Panc1 (cell line): ENCODE results near the gene CCDC78. TPM values are rescaled to one million over a fixed set of nuclear protein-coding genes. Genes with fewer than 3 reads are reported as not detected.

Experiments used
- ATAC-seq: fragments of 200-7000 bp; cut with Tn5 transposase; 2 replicates; pipeline ENCODE4 v1.9.1; 2020; ENCODE audit warnings: mild to moderate bottlenecking, moderate library complexity
- BruUV-seq: library from RNA; stranded (reverse); fragments of 400-500 nt; replicated peaks from 2 replicates; lab custom pipeline; 2021; lab: Mats Ljungman, UMichigan
- CTCF ChIA-PET: fragments of 300-600 bp; sonication (Branson Sonifier 250); formaldehyde crosslinking; loops from one replicate; lab custom pipeline; 2022; ENCODE audit warnings: antibody characterized with exemption; lab: Charles Lee
- POLR2A ChIA-PET: fragments of 300-600 bp; sonication (Branson Sonifier 250); formaldehyde crosslinking; loops from one replicate; lab custom pipeline; 2022; ENCODE audit warnings: antibody characterized with exemption; lab: Charles Lee
- DNase-seq: peaks from one replicate; pipeline ENCODE4 v3.0.0-alpha.2; 2010; ENCODE audit warnings: low read depth, low spot score
- H3K27ac ChIP-seq: 2 replicates; pipeline ENCODE4 v1.5.1; 2011; ENCODE audit warnings: mild to moderate bottlenecking, low read length, inconsistent platforms
- H3K27me3 ChIP-seq: fragments of 200-500 bp; sonication (Bioruptor generic); 2 replicates; pipeline ENCODE4 v1.6.0; 2014; ENCODE audit warnings: low read length, inconsistent platforms; ENCODE audit not compliant: control insufficient read depth, insufficient read depth
- H3K36me3 ChIP-seq: fragments of 200-500 bp; sonication (Bioruptor generic); 2 replicates; pipeline ENCODE4 v1.5.1; 2014; ENCODE audit warnings: inconsistent platforms, mild to moderate bottlenecking, low read length, moderate library complexity; ENCODE audit not compliant: control insufficient read depth, insufficient read depth
- H3K4me1 ChIP-seq: 2 replicates; pipeline ENCODE4 v1.5.1; 2011; ENCODE audit warnings: inconsistent platforms, mild to moderate bottlenecking, low read length, moderate library complexity; ENCODE audit not compliant: control insufficient read depth, insufficient read depth
- H3K4me3 ChIP-seq, 2 experiments: 2 replicates each; pipeline ENCODE4 v1.5.1; 2011 to 2012; ENCODE audit warnings: low read depth in 2 of 2, low read length in 2 of 2, mild to moderate bottlenecking in 2 of 2, inconsistent platforms in 1 of 2, moderate library complexity in 1 of 2
- H3K9me3 ChIP-seq: fragments of 200-500 bp; sonication (Bioruptor generic); 2 replicates; pipeline ENCODE4 v1.5.1; 2014; ENCODE audit warnings: low read depth, mild to moderate bottlenecking, inconsistent platforms, low read length, moderate library complexity; ENCODE audit not compliant: control insufficient read depth, insufficient read depth
- CTCF ChIP-seq: fragments of 450-650 bp; IDR thresholded peaks from 2 replicates; pipeline ENCODE4 v1.5.1; 2017; ENCODE audit warnings: mild to moderate bottlenecking
- POLR2AphosphoS5 ChIP-seq: IDR thresholded peaks from 2 replicates; pipeline ENCODE4 v1.6.1; 2012; ENCODE audit warnings: mild to moderate bottlenecking, low read depth, low read length, moderate library complexity
- SIN3A ChIP-seq: IDR thresholded peaks from 2 replicates; pipeline ENCODE4 v1.6.1; 2012; ENCODE audit warnings: low read depth, mild to moderate bottlenecking, low read length, moderate library complexity, borderline replicate concordance; ENCODE audit not compliant: insufficient read depth
- TCF7L2 ChIP-seq: IDR thresholded peaks from 2 replicates; pipeline ENCODE4 v1.6.1; 2011; ENCODE audit warnings: mild to moderate bottlenecking, low read depth, low read length, inconsistent platforms
- in situ Hi-C: cut with HindIII; loops from 2 replicates; pipeline ENCODE4 v1.10.0; 2016; ENCODE audit warnings: low sequenced_read_pairs, low pct_unique_long_range_greater_than_20kb
- intact Hi-C: fragments of 100-400 bp; cut with micrococcal nuclease; formaldehyde crosslinking; loops from one replicate; pipeline ENCODE4 v1.10.0; 2022; ENCODE audit not compliant: unreplicated experiment
- total RNA-seq: library from RNA; stranded (reverse); gene quantifications from one replicate; pipeline ENCODE4 v1.2.1, GENCODE V29; 2021; ENCODE audit not compliant: unreplicated experiment
- TF ChIP-seq, protein P1 (sequence below), 2 experiments: IDR thresholded peaks; 2 replicates each; pipeline ENCODE4 v1.6.1; 2011 to 2012; ENCODE audit warnings: low read depth in 2 of 2, control low read depth in 1 of 2, low read length in 1 of 2, mild to moderate bottlenecking in 1 of 2, moderate library complexity in 1 of 2; ENCODE audit not compliant: insufficient read depth in 1 of 2

The CCDC78 gene
- total RNA-seq, 1 experiment from 2014 or later, result 18.2 TPM

DNA sequence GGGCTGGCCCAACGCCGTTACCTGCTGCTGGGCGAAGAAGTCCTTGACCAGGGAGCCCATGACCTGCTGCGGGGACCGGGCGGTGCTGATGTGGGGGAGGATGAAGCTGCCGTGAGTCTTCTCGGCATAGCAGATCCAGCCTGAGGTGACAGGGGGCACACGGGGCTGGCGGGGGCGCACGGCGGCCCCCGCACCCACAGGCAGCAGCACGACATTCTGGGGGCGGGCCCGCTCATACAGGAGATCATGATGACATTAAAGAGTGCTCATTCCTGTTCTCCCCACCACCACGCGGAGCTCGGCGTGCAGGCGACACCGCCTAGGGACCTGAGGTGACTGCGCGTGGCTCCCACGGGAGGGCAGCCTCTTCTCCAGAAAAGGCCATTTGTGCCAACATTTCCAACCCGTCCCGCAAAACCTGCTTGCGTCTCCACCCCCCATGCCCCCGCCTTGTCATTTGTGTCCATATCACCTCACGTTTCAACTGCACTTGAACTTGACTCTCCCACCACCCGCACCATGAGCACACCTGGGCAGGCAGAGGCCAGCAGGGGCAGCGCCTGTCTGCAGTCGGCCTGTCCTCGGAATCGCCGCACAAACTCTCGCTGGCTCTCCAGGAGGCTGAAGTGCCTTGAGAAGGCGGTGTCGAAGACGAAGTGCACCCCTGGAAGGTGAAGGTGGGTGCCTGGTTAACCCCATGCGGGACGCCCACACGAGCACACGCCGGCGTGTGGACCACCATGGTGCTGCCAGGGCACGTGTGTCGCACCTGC, 8.2 kb upstream of the CCDC78 start:
- CTCF ChIA-PET, result interaction anchor here (0.6 kb wide), 1 partner anchor 51 kb away, joined by 3 read pairs; no protein-coding TSS in a partner anchor
- Histone ChIP-seq H3K36me3 (peaks cover 2% of the 10 kb centered on the region), H3K9me3 (no peaks in the 10 kb centered on the region), H3K27me3 (no peaks in the 10 kb centered on the region), H3K27ac (no peak overlapping the region), H3K4me1 (peaks cover under 1% of the 10 kb centered on the region; the same call in 1 of the 2 replicates), H3K4me3 (no peak overlapping the region)
- in situ Hi-C loops (no loop called here), intact Hi-C loops (no loop called here)
- DNase-seq (no peak), ATAC-seq (no peak)
- no TSS peak for BruUV-seq
- POLR2A ChIA-PET, result no interaction called here
- TF ChIP-seq CTCF (no peak), POLR2AphosphoS5 (no peak), SIN3A (no peak), TCF7L2 (no peak)
- TF ChIP-seq, protein P1, sequence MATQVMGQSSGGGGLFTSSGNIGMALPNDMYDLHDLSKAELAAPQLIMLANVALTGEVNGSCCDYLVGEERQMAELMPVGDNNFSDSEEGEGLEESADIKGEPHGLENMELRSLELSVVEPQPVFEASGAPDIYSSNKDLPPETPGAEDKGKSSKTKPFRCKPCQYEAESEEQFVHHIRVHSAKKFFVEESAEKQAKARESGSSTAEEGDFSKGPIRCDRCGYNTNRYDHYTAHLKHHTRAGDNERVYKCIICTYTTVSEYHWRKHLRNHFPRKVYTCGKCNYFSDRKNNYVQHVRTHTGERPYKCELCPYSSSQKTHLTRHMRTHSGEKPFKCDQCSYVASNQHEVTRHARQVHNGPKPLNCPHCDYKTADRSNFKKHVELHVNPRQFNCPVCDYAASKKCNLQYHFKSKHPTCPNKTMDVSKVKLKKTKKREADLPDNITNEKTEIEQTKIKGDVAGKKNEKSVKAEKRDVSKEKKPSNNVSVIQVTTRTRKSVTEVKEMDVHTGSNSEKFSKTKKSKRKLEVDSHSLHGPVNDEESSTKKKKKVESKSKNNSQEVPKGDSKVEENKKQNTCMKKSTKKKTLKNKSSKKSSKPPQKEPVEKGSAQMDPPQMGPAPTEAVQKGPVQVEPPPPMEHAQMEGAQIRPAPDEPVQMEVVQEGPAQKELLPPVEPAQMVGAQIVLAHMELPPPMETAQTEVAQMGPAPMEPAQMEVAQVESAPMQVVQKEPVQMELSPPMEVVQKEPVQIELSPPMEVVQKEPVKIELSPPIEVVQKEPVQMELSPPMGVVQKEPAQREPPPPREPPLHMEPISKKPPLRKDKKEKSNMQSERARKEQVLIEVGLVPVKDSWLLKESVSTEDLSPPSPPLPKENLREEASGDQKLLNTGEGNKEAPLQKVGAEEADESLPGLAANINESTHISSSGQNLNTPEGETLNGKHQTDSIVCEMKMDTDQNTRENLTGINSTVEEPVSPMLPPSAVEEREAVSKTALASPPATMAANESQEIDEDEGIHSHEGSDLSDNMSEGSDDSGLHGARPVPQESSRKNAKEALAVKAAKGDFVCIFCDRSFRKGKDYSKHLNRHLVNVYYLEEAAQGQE (IDR thresholded peaks at IDR 0.05; ENCODE audit: insufficient read depth in 1 of 2, low read depth in 2 of 2, low read length in 1 of 2), result no peak

GRCh38 chr16:733382-734207, 7.4 kb upstream of the CCDC78 start:
- Histone ChIP-seq H3K27me3 (no peaks in the 10 kb centered on the region), H3K4me1 (no peaks in the 10 kb centered on the region; the same call in 1 of the 2 replicates), H3K27ac (no peak overlapping the region), H3K36me3 (peaks cover 2% of the 10 kb centered on the region), H3K9me3 (no peaks in the 10 kb centered on the region), H3K4me3 (no peak overlapping the region)
- TF ChIP-seq, protein P1 (IDR thresholded peaks at IDR 0.05; ENCODE audit: insufficient read depth in 1 of 2, low read depth in 2 of 2, low read length in 1 of 2), result no peak
- TF ChIP-seq CTCF, result peak; percentile 86
- no peak for TF ChIP-seq SIN3A
- ATAC-seq, result peak; percentile 31; the same call in 1 of the 2 replicates
- in situ Hi-C loops (no loop called here), intact Hi-C loops (no loop called here)
- ChIA-PET POLR2A (no interaction called here), CTCF (interaction anchor here (1.3 kb wide), 1 partner anchor 21 kb away, joined by 4 read pairs; no protein-coding TSS in a partner anchor)
- DNase-seq, result no peak
- no TSS peak for BruUV-seq
